Placental pericyte (primary cell): ENCODE data around the gene ZNF700. TPM values are rescaled to one million over a fixed set of nuclear protein-coding genes. Genes with fewer than 3 reads are reported as not detected.

Source experiments
- small RNA-seq: library from RNA; depleted of rRNA; stranded (forward); fragments of <200 nt; gene quantifications from one replicate; pipeline ENCODE3, GENCODE V24; 2012; ENCODE audit warnings: low replicate concordance
- total RNA-seq: library from RNA; depleted of rRNA; stranded (reverse); fragments of >200 nt; gene quantifications from 2 replicates; pipeline ENCODE4 v1.2.3, GENCODE V29; 2012

ZNF700 gene
- 5.0 and 7.9 TPM in 2 replicates for total RNA-seq

GRCh38 chr19:11924886-11925650 is at the start of gene ZNF700:
Gene ZNF700, plus strand, starts transcription at chr19:11925107. Its CDS starts 104 bp downstream, at chr19:11925211.

GRCh38 chr19:11887611-11888531 is 37.0 kb upstream of the ZNF700 start, which contains the start of gene ZNF69:
Gene ZNF69, plus strand, starts transcription at chr19:11887782. Its CDS starts 142 bp downstream, at chr19:11887924.

GRCh38 chr19:11964858-11965645 is 40.1 kb downstream of the ZNF700 start, which contains the start of gene ZNF763:
Gene ZNF763, plus strand, starts transcription at chr19:11965040. Its CDS starts 169 bp downstream, at chr19:11965209.

Small RNAs within 50 kb of the gene (small RNA-seq; reads per million reads assigned to genes)
- not detected for gene RNA5SP464

Other genes starting within 250 kb of the ZNF700 start
- gene ZNF823, start 186.2 kb upstream of the ZNF700 start, total RNA-seq = 2.0 and 5.2 TPM in 2 replicates
- 3.7 and 8.0 TPM in 2 replicates for gene ZNF441, start 158.1 kb upstream of the ZNF700 start, total RNA-seq
- 0.22 and 1.6 TPM in 2 replicates for gene ZNF491, start 126.6 kb upstream of the ZNF700 start, total RNA-seq
- 8.3 and 14.0 TPM in 2 replicates for gene ZNF440, start 110.8 kb upstream of the ZNF700 start, total RNA-seq
- gene ZNF439, start 76.4 kb upstream of the ZNF700 start, total RNA-seq = 1.3 and 4.0 TPM in 2 replicates
- gene ZNF69, start 37.3 kb upstream of the ZNF700 start, total RNA-seq = 3.1 and 8.3 TPM in 2 replicates
- gene ZNF763, start 39.9 kb downstream of the ZNF700 start, total RNA-seq = 0.57 and 0.88 TPM in 2 replicates
- gene ZNF433, start 110.6 kb downstream of the ZNF700 start, total RNA-seq = 1.0 and 1.1 TPM in 2 replicates
- under 0.01 and 0.57 TPM in 2 replicates for gene ZNF878, start 127.9 kb downstream of the ZNF700 start, total RNA-seq
- gene ZNF844, start 139.6 kb downstream of the ZNF700 start, total RNA-seq = 4.0 and 5.0 TPM in 2 replicates
- gene ZNF20, start 215.2 kb downstream of the ZNF700 start, total RNA-seq = 2.8 and 3.6 TPM in 2 replicates
- 7.0 and 12.3 TPM in 2 replicates for gene ZNF625, start 231.6 kb downstream of the ZNF700 start, total RNA-seq
- 4.4 and 8.0 TPM in 2 replicates for gene ZNF136, start 238.0 kb downstream of the ZNF700 start, total RNA-seq